Measurements from ENCODE around the gene SPATA9.
A peak's percentile ranks its signal among the peaks of the same experiment; 100 is the strongest.

The SPATA9 gene

GRCh38 chr5:95682891-95683290 lies at the start of gene SPATA9:
Gene SPATA9, minus strand, starts transcription at chr5:95682991. Its CDS starts 137 bp downstream, at chr5:95682854.
- Histone ChIP-seq H3K27me3 (ENCODE audit: control insufficient read depth, insufficient read depth, low read length) (no peaks in the 10 kb centered on the region), H3K4me1 (ENCODE audit: control insufficient read depth, insufficient read depth, low read length) (no peaks in the 10 kb centered on the region), H3K36me3 (ENCODE audit: control insufficient read depth, insufficient read depth, low read length) (no peaks in the 10 kb centered on the region), H3K9ac (ENCODE audit: low read depth, low read length) (no peak within 1 kb of the TSS), H3K9me3 (ENCODE audit: control insufficient read depth, insufficient read depth, low read length) (no peaks in the 10 kb centered on the region), H3K4me3 (ENCODE audit: low read depth, low read length) (no peak within 1 kb of the TSS)

GRCh38 chr5:95731571-95732554 lies 49.1 kb upstream of the SPATA9 start:
- H3K4me1 ChIP-seq (ENCODE audit: control insufficient read depth, insufficient read depth, low read length), result peaks cover 2% of the 10 kb centered on the region
- no peak overlapping the region for H3K9ac ChIP-seq (ENCODE audit: low read depth, low read length)
- H3K4me3 ChIP-seq (ENCODE audit: low read depth, low read length), result peak overlapping the region; percentile 76
- H3K27me3 ChIP-seq (ENCODE audit: control insufficient read depth, insufficient read depth, low read length), result peaks cover 76% of the 10 kb centered on the region
- no peaks in the 10 kb centered on the region for H3K9me3 ChIP-seq (ENCODE audit: control insufficient read depth, insufficient read depth, low read length)
- no peaks in the 10 kb centered on the region for H3K36me3 ChIP-seq (ENCODE audit: control insufficient read depth, insufficient read depth, low read length)

- H3K36me3 ChIP-seq (ENCODE audit: control insufficient read depth, insufficient read depth, low read length), result no peaks in the 10 kb centered on the region
- H3K9me3 ChIP-seq (ENCODE audit: control insufficient read depth, insufficient read depth, low read length), result no peaks in the 10 kb centered on the region
- peaks cover 83% of the 10 kb centered on the region for H3K27me3 ChIP-seq (ENCODE audit: control insufficient read depth, insufficient read depth, low read length)
- H3K4me1 ChIP-seq (ENCODE audit: control insufficient read depth, insufficient read depth, low read length), result peaks cover 2% of the 10 kb centered on the region
- H3K4me3 ChIP-seq (ENCODE audit: low read depth, low read length), result peak within 1 kb of the TSS; percentile 76
- no peak within 1 kb of the TSS for H3K9ac ChIP-seq (ENCODE audit: low read depth, low read length)
These were observed 48.2 kb upstream of the SPATA9 start, which contains the start of gene RHOBTB3 for GRCh38 chr5:95730730-95731570. Gene RHOBTB3, plus strand, starts transcription at chr5:95731336. Its CDS starts 347 bp downstream, at chr5:95731683.

- Histone ChIP-seq H3K9ac (ENCODE audit: low read depth, low read length) (no peak overlapping the region), H3K4me1 (ENCODE audit: control insufficient read depth, insufficient read depth, low read length) (peaks cover 2% of the 10 kb centered on the region), H3K4me3 (ENCODE audit: low read depth, low read length) (peak overlapping the region; percentile 76)
These were observed 47.4 kb upstream of the SPATA9 start for GRCh38 chr5:95730011-95730700.

GRCh38 chr5:95729115-95730010 lies 46.6 kb upstream of the SPATA9 start:
- no peaks in the 10 kb centered on the region for H3K36me3 ChIP-seq (ENCODE audit: control insufficient read depth, insufficient read depth, low read length)
- peaks cover 2% of the 10 kb centered on the region for H3K4me1 ChIP-seq (ENCODE audit: control insufficient read depth, insufficient read depth, low read length)
- no peak overlapping the region for H3K4me3 ChIP-seq (ENCODE audit: low read depth, low read length)
- no peaks in the 10 kb centered on the region for H3K9me3 ChIP-seq (ENCODE audit: control insufficient read depth, insufficient read depth, low read length)
- peaks cover 69% of the 10 kb centered on the region for H3K27me3 ChIP-seq (ENCODE audit: control insufficient read depth, insufficient read depth, low read length)
- H3K9ac ChIP-seq (ENCODE audit: low read depth, low read length), result no peak overlapping the region

More at GRCh38 chr5:95730011-95730700, 47.4 kb upstream of the SPATA9 start:
- Histone ChIP-seq H3K27me3 (ENCODE audit: control insufficient read depth, insufficient read depth, low read length) (peaks cover 77% of the 10 kb centered on the region), H3K36me3 (ENCODE audit: control insufficient read depth, insufficient read depth, low read length) (no peaks in the 10 kb centered on the region), H3K9me3 (ENCODE audit: control insufficient read depth, insufficient read depth, low read length) (no peaks in the 10 kb centered on the region)

GRCh38 chr5:95728494-95729114 lies 45.8 kb upstream of the SPATA9 start:
- Histone ChIP-seq H3K4me1 (ENCODE audit: control insufficient read depth, insufficient read depth, low read length) (peaks cover 2% of the 10 kb centered on the region), H3K4me3 (ENCODE audit: low read depth, low read length) (no peak overlapping the region), H3K9ac (ENCODE audit: low read depth, low read length) (no peak overlapping the region), H3K27me3 (ENCODE audit: control insufficient read depth, insufficient read depth, low read length) (peaks cover 62% of the 10 kb centered on the region), H3K36me3 (ENCODE audit: control insufficient read depth, insufficient read depth, low read length) (no peaks in the 10 kb centered on the region), H3K9me3 (ENCODE audit: control insufficient read depth, insufficient read depth, low read length) (no peaks in the 10 kb centered on the region)

GRCh38 chr5:95727764-95728191 lies 45.0 kb upstream of the SPATA9 start:
- Histone ChIP-seq H3K27me3 (ENCODE audit: control insufficient read depth, insufficient read depth, low read length) (peaks cover 53% of the 10 kb centered on the region), H3K4me1 (ENCODE audit: control insufficient read depth, insufficient read depth, low read length) (peaks cover 2% of the 10 kb centered on the region), H3K4me3 (ENCODE audit: low read depth, low read length) (no peak overlapping the region), H3K9me3 (ENCODE audit: control insufficient read depth, insufficient read depth, low read length) (no peaks in the 10 kb centered on the region), H3K9ac (ENCODE audit: low read depth, low read length) (no peak overlapping the region), H3K36me3 (ENCODE audit: control insufficient read depth, insufficient read depth, low read length) (no peaks in the 10 kb centered on the region)

- H3K4me1 ChIP-seq (ENCODE audit: control insufficient read depth, insufficient read depth, low read length), result no peaks in the 10 kb centered on the region
- H3K36me3 ChIP-seq (ENCODE audit: control insufficient read depth, insufficient read depth, low read length), result no peaks in the 10 kb centered on the region
- no peak overlapping the region for H3K4me3 ChIP-seq (ENCODE audit: low read depth, low read length)
- H3K27me3 ChIP-seq (ENCODE audit: control insufficient read depth, insufficient read depth, low read length), result peaks cover 46% of the 10 kb centered on the region
- H3K9me3 ChIP-seq (ENCODE audit: control insufficient read depth, insufficient read depth, low read length), result no peaks in the 10 kb centered on the region
- H3K9ac ChIP-seq (ENCODE audit: low read depth, low read length), result no peak overlapping the region
These were observed 44.3 kb upstream of the SPATA9 start for GRCh38 chr5:95726811-95727763.

GRCh38 chr5:95725937-95726810 lies 43.4 kb upstream of the SPATA9 start:
- H3K36me3 ChIP-seq (ENCODE audit: control insufficient read depth, insufficient read depth, low read length), result no peaks in the 10 kb centered on the region
- H3K9ac ChIP-seq (ENCODE audit: low read depth, low read length), result no peak overlapping the region
- no peaks in the 10 kb centered on the region for H3K4me1 ChIP-seq (ENCODE audit: control insufficient read depth, insufficient read depth, low read length)
- H3K9me3 ChIP-seq (ENCODE audit: control insufficient read depth, insufficient read depth, low read length), result no peaks in the 10 kb centered on the region
- H3K27me3 ChIP-seq (ENCODE audit: control insufficient read depth, insufficient read depth, low read length), result peaks cover 43% of the 10 kb centered on the region
- H3K4me3 ChIP-seq (ENCODE audit: low read depth, low read length), result no peak overlapping the region

All from iPS-15b (cell line).